UCSD-AML1 (cell line): ENCODE data around the gene FBXL7.

ENCODE experiments used
- DNase-seq: peaks from one replicate; lab custom pipeline; 2025; ENCODE audit not compliant: unreplicated experiment; lab: John Stamatoyannopoulos, UW

The FBXL7 gene

GRCh38 chr5:15575666-15576065 is 75.7 kb downstream of the FBXL7 start:
- DNase-seq: no peak

GRCh38 chr5:15577132-15577531 is 77.2 kb downstream of the FBXL7 start:
- no peak for DNase-seq

- DNase-seq: no peak
Measured at GRCh38 chr5:15577831-15578230, 77.9 kb downstream of the FBXL7 start.

- no peak for DNase-seq
Measured at GRCh38 chr5:15579193-15579990, 79.4 kb downstream of the FBXL7 start.

- DNase-seq: no peak
Measured at GRCh38 chr5:15584528-15584927, 84.5 kb downstream of the FBXL7 start.

- no peak for DNase-seq
Measured at GRCh38 chr5:15585128-15585527, 85.1 kb downstream of the FBXL7 start.

GRCh38 chr5:15585841-15586591 is 86.0 kb downstream of the FBXL7 start:
- DNase-seq: no peak

GRCh38 chr5:15587916-15588315 is 87.9 kb downstream of the FBXL7 start:
- no peak for DNase-seq

- DNase-seq: no peak
Measured at GRCh38 chr5:15592728-15593127, 92.7 kb downstream of the FBXL7 start.

GRCh38 chr5:15594977-15595568 is 95.1 kb downstream of the FBXL7 start:
- no peak for DNase-seq

- DNase-seq: no peak
Measured at GRCh38 chr5:15595929-15596328, 95.9 kb downstream of the FBXL7 start.

- DNase-seq: no peak
Measured at GRCh38 chr5:15596936-15597335, 97.0 kb downstream of the FBXL7 start.

- no peak for DNase-seq
Measured at GRCh38 chr5:15597804-15598203, 97.8 kb downstream of the FBXL7 start.

GRCh38 chr5:15598294-15598902 is 98.4 kb downstream of the FBXL7 start:
- DNase-seq: no peak

- DNase-seq: no peak
Measured at GRCh38 chr5:15600035-15600434, 100.1 kb downstream of the FBXL7 start.

GRCh38 chr5:15601274-15601673 is 101.3 kb downstream of the FBXL7 start:
- no peak for DNase-seq

- DNase-seq: no peak
Measured at GRCh38 chr5:15601853-15602252, 101.9 kb downstream of the FBXL7 start.

GRCh38 chr5:15604986-15605385 is 105.0 kb downstream of the FBXL7 start:
- DNase-seq: no peak

GRCh38 chr5:15606197-15606596 is 106.2 kb downstream of the FBXL7 start:
- no peak for DNase-seq

GRCh38 chr5:15607076-15607475 is 107.1 kb downstream of the FBXL7 start:
- no peak for DNase-seq

GRCh38 chr5:15609076-15609725 is 109.2 kb downstream of the FBXL7 start:
- no peak for DNase-seq
